Endodermal cell (in vitro differentiated cells): Measurements from ENCODE around the gene EIF1AY. TPM values are rescaled to one million over a fixed set of nuclear protein-coding genes. Genes with fewer than 3 reads are reported as not detected.

Experiments used
- DNase-seq: peaks from one replicate; pipeline ENCODE4 v3.0.0-alpha.2; 2017
- H3K27ac ChIP-seq: 2 replicates; pipeline ENCODE4 v1.5.1; 2013; ENCODE audit warnings: mild to moderate bottlenecking, low read depth, low read length, moderate library complexity
- H3K27me3 ChIP-seq: 2 replicates; pipeline ENCODE4 v1.6.1; 2013; ENCODE audit warnings: mild to moderate bottlenecking, low read length, moderate library complexity; ENCODE audit not compliant: insufficient read depth, control insufficient read depth, poor library complexity, severe bottlenecking
- H3K36me3 ChIP-seq: 2 replicates; pipeline ENCODE4 v1.7.0; 2013; ENCODE audit warnings: mild to moderate bottlenecking, low read length, moderate library complexity; ENCODE audit not compliant: control insufficient read depth, insufficient read depth
- H3K4me1 ChIP-seq: one replicate; pipeline ENCODE4 v1.7.0; 2013; ENCODE audit warnings: low read length; ENCODE audit not compliant: control insufficient read depth, insufficient read depth
- H3K4me3 ChIP-seq: 2 replicates; pipeline ENCODE4 v1.5.1; 2013; ENCODE audit warnings: mild to moderate bottlenecking, low read length, moderate library complexity
- H3K9ac ChIP-seq: 2 replicates; pipeline ENCODE4 v1.6.1; 2013; ENCODE audit warnings: mild to moderate bottlenecking, low read length, moderate library complexity; ENCODE audit not compliant: poor library complexity, severe bottlenecking; ENCODE audit errors: extremely low read depth
- H3K9me3 ChIP-seq: 2 replicates; pipeline ENCODE4 v1.6.1; 2013; ENCODE audit warnings: mild to moderate bottlenecking, low read length, moderate library complexity; ENCODE audit not compliant: control insufficient read depth
- H3K27ac Mint-ChIP-seq: 2 replicates; pipeline ENCODE4 v1.8.0; 2020; ENCODE audit warnings: mixed read lengths
- H3K27me3 Mint-ChIP-seq: 2 replicates; pipeline ENCODE4 v1.8.0; 2021; ENCODE audit warnings: mild to moderate bottlenecking, mixed read lengths; ENCODE audit not compliant: insufficient read depth
- H3K36me3 Mint-ChIP-seq: 2 replicates; pipeline ENCODE4 v1.8.0; 2020; ENCODE audit warnings: low read depth, mixed read lengths
- H3K4me1 Mint-ChIP-seq: 2 replicates; pipeline ENCODE4 v1.8.0; 2020; ENCODE audit warnings: mixed read lengths
- H3K4me3 Mint-ChIP-seq: 2 replicates; pipeline ENCODE4 v1.8.0; 2020; ENCODE audit warnings: mild to moderate bottlenecking, moderate library complexity, mixed read lengths
- H3K9me3 Mint-ChIP-seq: 2 replicates; pipeline ENCODE4 v1.8.0; 2020; ENCODE audit warnings: mild to moderate bottlenecking, mixed read lengths
- WGBS, 2 experiments: methylation state at CpG; one replicate each; pipeline versions ENCODE4 v1.1.5 to v1.1.7; 2013; ENCODE audit warnings: missing lambda C conversion rate in 2 of 2, mixed read lengths in 1 of 2; ENCODE audit not compliant: insufficient coverage in 1 of 2, insufficient read length in 1 of 2; 5-methylcytosine and 5-hydroxymethylcytosine counted together
- total RNA-seq, 2 donors: library from RNA; stranded (reverse); fragmentation: NEBNext Ultra II Directional in 1 of 2; extraction: Animal tissue kit (Norgen Biotek cat#: 25700) in 1 of 2; gene quantifications; 2 replicates in 1 of 2; 3 replicates in 1 of 2; pipeline ENCODE4 v1.2.1, GENCODE V29; 2021
- TF ChIP-seq, protein P1 (sequence below): fragments of 200-600 bp; sonication (generic); conservative IDR thresholded peaks from 2 replicates; pipeline ENCODE4 v1.5.0; 2021; ENCODE audit warnings: antibody characterized with exemption, mild to moderate bottlenecking

The EIF1AY gene
- total RNA-seq, 2 donors from 2014 or later: 46.3 TPM; not detected in 1

DNA sequence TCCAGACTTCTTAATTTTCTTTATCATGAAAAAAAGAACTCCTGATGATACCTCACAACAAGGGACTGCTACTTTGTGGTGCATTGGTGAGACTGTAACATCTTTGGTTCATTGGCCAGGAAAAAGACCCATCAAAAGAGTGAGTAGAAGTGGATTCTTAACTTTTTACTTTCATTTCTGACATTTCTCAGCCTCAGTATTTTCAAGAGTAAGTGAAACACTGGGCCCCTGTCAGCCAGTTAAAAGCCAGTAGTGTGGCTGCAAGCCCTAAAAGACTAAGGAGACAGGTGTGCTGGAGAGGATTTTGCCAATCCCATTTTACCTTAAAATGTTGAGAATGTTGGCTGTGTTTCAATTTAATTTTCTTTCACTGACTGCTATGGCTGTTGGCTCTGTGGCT lies 36.6 kb upstream of the EIF1AY start:
- H3K27me3 Mint-ChIP-seq: no peaks in the 10 kb centered on the region
- Histone ChIP-seq H3K4me1 (no peaks in the 10 kb centered on the region), H3K9ac (no peak overlapping the region), H3K36me3 (no peaks in the 10 kb centered on the region), H3K27ac (no peak overlapping the region), H3K27me3 (no peaks in the 10 kb centered on the region), H3K9me3 (peaks cover 13% of the 10 kb centered on the region), H3K4me3 (no peak overlapping the region)
- H3K9me3 Mint-ChIP-seq: no peaks in the 10 kb centered on the region
- no peak overlapping the region for H3K4me3 Mint-ChIP-seq
- no peaks in the 10 kb centered on the region for H3K4me1 Mint-ChIP-seq
- TF ChIP-seq, protein P1, sequence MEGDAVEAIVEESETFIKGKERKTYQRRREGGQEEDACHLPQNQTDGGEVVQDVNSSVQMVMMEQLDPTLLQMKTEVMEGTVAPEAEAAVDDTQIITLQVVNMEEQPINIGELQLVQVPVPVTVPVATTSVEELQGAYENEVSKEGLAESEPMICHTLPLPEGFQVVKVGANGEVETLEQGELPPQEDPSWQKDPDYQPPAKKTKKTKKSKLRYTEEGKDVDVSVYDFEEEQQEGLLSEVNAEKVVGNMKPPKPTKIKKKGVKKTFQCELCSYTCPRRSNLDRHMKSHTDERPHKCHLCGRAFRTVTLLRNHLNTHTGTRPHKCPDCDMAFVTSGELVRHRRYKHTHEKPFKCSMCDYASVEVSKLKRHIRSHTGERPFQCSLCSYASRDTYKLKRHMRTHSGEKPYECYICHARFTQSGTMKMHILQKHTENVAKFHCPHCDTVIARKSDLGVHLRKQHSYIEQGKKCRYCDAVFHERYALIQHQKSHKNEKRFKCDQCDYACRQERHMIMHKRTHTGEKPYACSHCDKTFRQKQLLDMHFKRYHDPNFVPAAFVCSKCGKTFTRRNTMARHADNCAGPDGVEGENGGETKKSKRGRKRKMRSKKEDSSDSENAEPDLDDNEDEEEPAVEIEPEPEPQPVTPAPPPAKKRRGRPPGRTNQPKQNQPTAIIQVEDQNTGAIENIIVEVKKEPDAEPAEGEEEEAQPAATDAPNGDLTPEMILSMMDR: no peak
- DNase-seq: no peak
- H3K27ac Mint-ChIP-seq: no peak overlapping the region
- H3K36me3 Mint-ChIP-seq: no peaks in the 10 kb centered on the region

DNA sequence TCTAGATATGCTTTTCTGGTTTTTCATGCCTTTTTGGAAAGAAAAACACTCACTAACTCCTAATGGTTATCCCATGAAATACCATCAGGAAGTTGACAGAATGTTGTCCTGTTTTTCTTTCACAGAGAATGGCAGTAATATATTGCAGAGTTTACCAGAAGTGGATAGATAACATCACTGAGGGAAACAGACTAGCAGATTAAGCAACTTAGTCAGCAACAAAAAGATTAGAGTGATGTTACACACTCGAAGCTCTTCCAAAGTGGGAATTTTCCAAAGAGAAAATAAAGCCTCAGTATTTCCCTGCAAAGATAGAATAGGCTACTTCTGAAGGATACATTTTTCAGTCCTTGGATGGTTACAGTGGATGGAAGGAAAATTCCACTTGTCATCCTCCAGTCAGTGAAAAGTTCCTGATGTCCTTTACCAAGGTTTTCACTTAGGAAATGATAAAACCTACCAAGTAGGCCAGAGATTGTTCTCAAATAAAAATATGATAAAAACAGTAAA lies 31.1 kb upstream of the EIF1AY start:
- H3K27ac Mint-ChIP-seq: no peak overlapping the region
- H3K4me3 ChIP-seq: no peak overlapping the region
- no peak for DNase-seq
- H3K9me3 Mint-ChIP-seq: no peaks in the 10 kb centered on the region
- 78% methylated on average over 1 of the region's 1 CpG; no CpG with 5 or more reads in 1 of the 2 experiments for WGBS, 2 experiments
- no peaks in the 10 kb centered on the region for H3K27me3 Mint-ChIP-seq
- H3K36me3 ChIP-seq: no peaks in the 10 kb centered on the region
- peaks cover 3% of the 10 kb centered on the region for H3K9me3 ChIP-seq
- TF ChIP-seq, protein P1: no peak
- no peaks in the 10 kb centered on the region for H3K27me3 ChIP-seq
- H3K9ac ChIP-seq: no peak overlapping the region
- no peak overlapping the region for H3K27ac ChIP-seq
- H3K4me1 ChIP-seq: no peaks in the 10 kb centered on the region
- no peak overlapping the region for H3K4me3 Mint-ChIP-seq
- no peaks in the 10 kb centered on the region for H3K4me1 Mint-ChIP-seq
- H3K36me3 Mint-ChIP-seq: no peaks in the 10 kb centered on the region

DNA sequence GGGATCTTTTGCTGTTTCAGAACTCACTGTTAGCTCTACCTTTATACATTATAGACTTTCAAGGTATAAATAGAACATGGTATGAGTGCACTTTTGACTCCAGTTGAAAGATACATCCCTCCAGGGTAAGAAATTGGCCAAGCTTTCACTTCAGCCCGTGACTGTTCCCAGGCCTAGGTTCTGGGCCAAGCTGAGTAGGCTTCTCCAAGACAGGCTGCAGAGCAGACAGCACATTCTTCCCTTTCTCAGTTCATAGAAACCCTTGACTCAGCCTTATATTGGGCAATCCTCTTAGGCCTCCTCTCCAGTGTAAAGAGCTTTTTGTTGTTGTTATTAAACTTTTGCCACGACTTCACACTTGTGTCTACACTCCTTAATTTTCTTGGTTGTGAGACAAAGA lies 29.5 kb upstream of the EIF1AY start:
- no peaks in the 10 kb centered on the region for H3K9me3 Mint-ChIP-seq
- Histone ChIP-seq H3K27me3 (no peaks in the 10 kb centered on the region), H3K4me3 (no peak overlapping the region), H3K36me3 (no peaks in the 10 kb centered on the region), H3K9me3 (no peaks in the 10 kb centered on the region), H3K27ac (no peak overlapping the region), H3K4me1 (no peaks in the 10 kb centered on the region), H3K9ac (no peak overlapping the region)
- no peak overlapping the region for H3K4me3 Mint-ChIP-seq
- H3K36me3 Mint-ChIP-seq: no peaks in the 10 kb centered on the region
- TF ChIP-seq, protein P1: no peak
- H3K27me3 Mint-ChIP-seq: no peaks in the 10 kb centered on the region
- no peak for DNase-seq
- 33 to 64% methylated on average over 1 to 2 of the region's 2 CpGs for WGBS, 2 experiments
- H3K4me1 Mint-ChIP-seq: no peaks in the 10 kb centered on the region
- H3K27ac Mint-ChIP-seq: no peak overlapping the region
